Measurements from ENCODE around the gene RETREG1.
A peak's percentile ranks its signal among the peaks of the same experiment; 100 is the strongest.
"Not testable (repeated sequence)": the region's sequence is repeated elsewhere in the genome, so short reads cannot be mapped to it uniquely, and the experiment has no call there.

RETREG1 gene

DNA sequence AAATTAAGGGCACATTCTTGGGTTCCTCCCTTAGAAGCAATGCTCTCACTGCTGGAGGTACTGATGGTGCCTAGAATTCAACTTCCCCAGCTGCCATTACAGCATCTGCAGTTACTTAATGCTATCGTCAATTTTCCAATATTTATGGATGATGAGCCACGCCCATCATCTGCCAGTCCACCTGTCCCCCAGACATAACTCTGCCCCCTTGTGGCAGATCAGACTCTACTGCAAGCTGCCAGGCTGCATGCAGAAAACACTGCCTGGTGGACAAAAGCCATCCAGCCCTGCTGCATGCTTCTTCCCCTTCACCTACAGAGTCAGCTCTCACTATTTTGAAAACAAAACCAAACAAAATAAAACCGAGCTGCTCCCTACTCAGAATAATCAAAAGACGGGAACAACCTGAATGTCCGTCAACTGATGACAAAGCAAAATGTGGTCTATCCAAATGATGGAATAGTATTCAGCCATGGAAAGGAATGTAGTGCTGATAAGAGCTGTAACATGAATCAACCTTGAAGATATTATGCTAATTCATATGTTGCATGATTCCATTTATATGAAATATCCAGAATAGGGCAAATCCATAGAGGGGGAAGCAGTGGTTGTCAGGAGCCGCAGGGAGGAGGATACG is 66.4 kb downstream of the RETREG1 start:
- peak overlapping the region; percentile 66; the same call in 1 of the 2 replicates for H3K4me3 ChIP-seq
- no peak overlapping the region for H3K27ac ChIP-seq
- no peak for DNase-seq (ENCODE audit: low read depth, low spot score)
- no peak overlapping the region for H3K9ac ChIP-seq (ENCODE audit: insufficient read length)
- no peaks in the 10 kb centered on the region for H3K36me3 ChIP-seq (ENCODE audit: insufficient read depth, low read length)
- TF ChIP-seq FOXP2 (optimal IDR thresholded peaks at IDR 0.05; ENCODE audit: control extremely low read depth, extremely low read length, insufficient read depth) (no peak), POLR2AphosphoS5 (IDR thresholded peaks at IDR 0.05; ENCODE audit: borderline replicate concordance, low read depth, low read length) (no peak)
- no peaks in the 10 kb centered on the region for H3K9me3 ChIP-seq (ENCODE audit: low read depth, low read length)

DNA sequence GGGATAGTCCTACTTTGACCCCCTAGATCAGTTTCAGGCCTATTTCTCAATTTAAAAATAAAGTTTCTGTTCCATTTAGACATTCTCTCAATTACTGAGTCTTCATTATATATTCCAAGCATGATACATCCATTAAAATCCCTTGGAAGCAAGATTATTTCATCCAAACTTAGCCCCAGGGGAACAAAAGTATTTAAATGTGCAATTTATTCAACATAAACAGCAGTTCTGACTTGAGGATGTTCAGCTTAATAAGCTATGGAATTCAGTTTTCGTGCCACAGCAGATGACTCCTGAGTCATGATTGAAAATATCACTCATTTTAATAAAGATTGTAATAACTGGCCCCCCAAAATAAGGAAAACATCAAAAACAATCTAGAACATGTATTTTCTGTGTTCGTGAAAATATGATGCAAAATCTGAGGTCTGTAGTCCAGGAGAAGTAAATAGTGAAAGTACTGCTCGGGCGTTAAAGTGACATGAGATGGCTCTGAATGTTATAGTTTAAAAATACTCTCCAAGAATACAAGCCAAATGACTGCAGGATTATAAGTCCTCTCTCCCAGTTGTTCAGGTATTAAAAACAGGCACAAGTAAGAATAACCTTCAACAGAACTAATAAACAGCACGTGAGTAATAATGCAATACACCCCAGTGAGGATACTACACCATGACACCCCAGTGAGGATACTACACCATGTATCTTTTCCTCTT is 67.1 kb downstream of the RETREG1 start:
- H3K27ac ChIP-seq: peak overlapping the region; percentile 87
- peak; percentile 74 for DNase-seq (ENCODE audit: low read depth, low spot score)
- peak overlapping the region; percentile 41 for H3K9ac ChIP-seq (ENCODE audit: insufficient read length)
- H3K36me3 ChIP-seq (ENCODE audit: insufficient read depth, low read length): no peaks in the 10 kb centered on the region
- peak overlapping the region; percentile 66 for H3K4me3 ChIP-seq
- TF ChIP-seq FOXP2 (optimal IDR thresholded peaks at IDR 0.05; ENCODE audit: control extremely low read depth, extremely low read length, insufficient read depth) (no peak), POLR2AphosphoS5 (IDR thresholded peaks at IDR 0.05; ENCODE audit: borderline replicate concordance, low read depth, low read length) (no peak), EZH2 (IDR thresholded peaks at IDR 0.05) (no peak)
- H3K9me3 ChIP-seq (ENCODE audit: low read depth, low read length): no peaks in the 10 kb centered on the region

DNA sequence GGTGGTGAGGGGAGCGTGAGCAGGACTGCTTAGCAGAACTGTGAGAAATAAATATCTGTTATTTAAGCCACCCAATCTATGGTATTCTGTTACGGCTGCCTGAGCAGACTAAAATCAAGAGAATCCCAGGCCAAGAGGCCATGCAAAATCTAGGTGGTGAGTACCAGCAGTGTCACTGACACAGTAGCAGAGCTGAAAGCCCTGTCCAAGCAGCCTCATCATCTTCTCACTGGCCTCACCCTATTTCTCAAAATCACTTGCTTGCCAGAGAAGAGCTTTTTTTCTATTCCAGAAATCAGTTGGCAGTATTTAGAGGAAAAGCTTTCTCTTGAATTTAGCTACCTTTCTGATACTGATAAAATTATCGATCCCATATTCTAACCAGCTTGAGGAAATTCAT is 68.0 kb downstream of the RETREG1 start:
- no peaks in the 10 kb centered on the region for H3K9me3 ChIP-seq (ENCODE audit: low read depth, low read length)
- H3K4me3 ChIP-seq: no peak overlapping the region
- TF ChIP-seq FOXP2 (optimal IDR thresholded peaks at IDR 0.05; ENCODE audit: control extremely low read depth, extremely low read length, insufficient read depth) (no peak), EZH2 (IDR thresholded peaks at IDR 0.05) (no peak), POLR2AphosphoS5 (IDR thresholded peaks at IDR 0.05; ENCODE audit: borderline replicate concordance, low read depth, low read length) (no peak)
- H3K9ac ChIP-seq (ENCODE audit: insufficient read length): no peak overlapping the region
- no peaks in the 10 kb centered on the region for H3K36me3 ChIP-seq (ENCODE audit: insufficient read depth, low read length)
- peak overlapping the region; percentile 87; the same call in 1 of the 2 replicates for H3K27ac ChIP-seq
- no peak for DNase-seq (ENCODE audit: low read depth, low spot score)

DNA sequence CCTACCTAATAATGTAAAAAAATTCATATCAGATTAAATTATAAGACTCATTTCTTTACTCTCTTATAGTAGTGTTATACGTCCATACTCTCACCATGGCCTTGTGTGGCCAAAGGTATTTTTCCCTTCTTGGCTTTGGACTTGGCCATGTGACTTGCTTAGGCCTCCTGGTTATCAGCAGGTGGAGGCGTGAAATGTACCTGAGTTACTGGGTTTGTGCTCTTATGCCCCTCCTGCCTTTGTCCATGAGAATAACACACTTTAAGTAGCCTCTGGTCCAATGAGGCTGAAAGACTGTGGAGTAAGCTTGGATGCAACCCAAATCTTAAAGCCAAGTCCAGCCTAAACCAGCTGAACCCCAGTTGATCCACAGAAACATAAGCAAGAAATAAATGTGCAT is 68.7 kb downstream of the RETREG1 start:
- Histone ChIP-seq H3K27ac (no peak overlapping the region), H3K9me3 (ENCODE audit: low read depth, low read length) (no peaks in the 10 kb centered on the region), H3K9ac (ENCODE audit: insufficient read length) (no peak overlapping the region), H3K4me3 (no peak overlapping the region), H3K36me3 (ENCODE audit: insufficient read depth, low read length) (no peaks in the 10 kb centered on the region)
- no peak for DNase-seq (ENCODE audit: low read depth, low spot score)
- TF ChIP-seq EZH2 (IDR thresholded peaks at IDR 0.05) (no peak), FOXP2 (optimal IDR thresholded peaks at IDR 0.05; ENCODE audit: control extremely low read depth, extremely low read length, insufficient read depth) (no peak), POLR2AphosphoS5 (IDR thresholded peaks at IDR 0.05; ENCODE audit: borderline replicate concordance, low read depth, low read length) (no peak)

DNA sequence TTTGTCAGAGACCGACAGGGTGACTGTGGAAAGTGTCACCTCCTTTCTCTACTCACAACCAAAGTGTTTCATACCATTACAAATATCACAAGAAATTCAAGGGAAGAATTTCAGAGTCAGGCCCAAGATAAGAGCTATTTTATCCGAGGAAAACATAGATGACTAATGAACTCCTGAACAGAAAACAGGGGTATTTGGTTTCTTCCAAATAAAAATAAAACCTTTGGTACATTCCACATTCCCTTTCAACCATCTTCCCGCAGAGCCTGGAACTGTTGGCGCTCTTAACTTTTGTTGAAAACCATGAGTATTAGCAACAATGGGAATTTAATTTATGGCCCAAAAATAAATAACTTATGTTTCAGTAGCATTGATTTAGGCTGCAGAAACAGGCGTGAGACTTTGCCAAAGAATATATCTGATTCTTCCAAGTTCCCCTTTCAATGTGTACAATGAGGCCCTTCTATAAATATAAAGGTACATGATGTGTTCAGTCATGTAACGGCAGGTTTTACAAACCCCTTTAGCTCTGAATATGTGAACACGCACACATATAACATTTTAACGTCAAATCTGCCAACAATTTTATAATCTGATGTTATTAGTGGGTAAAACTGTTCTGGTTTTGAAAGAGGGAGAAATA is 69.5 kb downstream of the RETREG1 start:
- Histone ChIP-seq H3K9me3 (ENCODE audit: low read depth, low read length) (no peaks in the 10 kb centered on the region), H3K36me3 (ENCODE audit: insufficient read depth, low read length) (no peaks in the 10 kb centered on the region), H3K27ac (no peak overlapping the region), H3K9ac (ENCODE audit: insufficient read length) (no peak overlapping the region), H3K4me3 (no peak overlapping the region)
- DNase-seq (ENCODE audit: low read depth, low spot score): no peak
- TF ChIP-seq EZH2 (IDR thresholded peaks at IDR 0.05): no peak
- TF ChIP-seq FOXP2 (optimal IDR thresholded peaks at IDR 0.05; ENCODE audit: control extremely low read depth, extremely low read length, insufficient read depth): no peak
- TF ChIP-seq POLR2AphosphoS5 (IDR thresholded peaks at IDR 0.05; ENCODE audit: borderline replicate concordance, low read depth, low read length): no peak

DNA sequence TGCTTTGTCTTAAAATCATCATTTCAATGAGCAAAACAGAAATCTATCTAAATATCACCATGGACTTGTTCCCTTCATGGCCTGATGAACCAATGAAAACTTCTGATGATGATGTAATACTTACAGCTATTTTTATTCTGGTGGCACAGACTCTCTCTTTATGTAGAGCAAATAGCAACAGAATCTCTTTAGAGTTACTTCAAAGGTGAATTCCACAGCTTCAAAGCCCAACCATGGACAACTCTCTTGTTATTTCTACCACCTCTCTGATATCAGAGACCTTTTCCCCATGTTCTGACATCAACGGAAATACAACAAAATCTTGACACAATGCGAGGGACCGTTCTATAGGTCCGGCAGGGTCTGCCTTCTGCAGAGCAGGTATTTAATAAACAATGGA is 70.1 kb downstream of the RETREG1 start:
- DNase-seq (ENCODE audit: low read depth, low spot score): no peak
- no peak for TF ChIP-seq POLR2AphosphoS5 (IDR thresholded peaks at IDR 0.05; ENCODE audit: borderline replicate concordance, low read depth, low read length)
- TF ChIP-seq EZH2 (IDR thresholded peaks at IDR 0.05): no peak
- TF ChIP-seq FOXP2 (optimal IDR thresholded peaks at IDR 0.05; ENCODE audit: control extremely low read depth, extremely low read length, insufficient read depth): no peak
- no peak overlapping the region for H3K9ac ChIP-seq (ENCODE audit: insufficient read length)
- H3K9me3 ChIP-seq (ENCODE audit: low read depth, low read length): no peaks in the 10 kb centered on the region
- no peak overlapping the region for H3K4me3 ChIP-seq
- no peak overlapping the region for H3K27ac ChIP-seq
- no peaks in the 10 kb centered on the region for H3K36me3 ChIP-seq (ENCODE audit: insufficient read depth, low read length)

DNA sequence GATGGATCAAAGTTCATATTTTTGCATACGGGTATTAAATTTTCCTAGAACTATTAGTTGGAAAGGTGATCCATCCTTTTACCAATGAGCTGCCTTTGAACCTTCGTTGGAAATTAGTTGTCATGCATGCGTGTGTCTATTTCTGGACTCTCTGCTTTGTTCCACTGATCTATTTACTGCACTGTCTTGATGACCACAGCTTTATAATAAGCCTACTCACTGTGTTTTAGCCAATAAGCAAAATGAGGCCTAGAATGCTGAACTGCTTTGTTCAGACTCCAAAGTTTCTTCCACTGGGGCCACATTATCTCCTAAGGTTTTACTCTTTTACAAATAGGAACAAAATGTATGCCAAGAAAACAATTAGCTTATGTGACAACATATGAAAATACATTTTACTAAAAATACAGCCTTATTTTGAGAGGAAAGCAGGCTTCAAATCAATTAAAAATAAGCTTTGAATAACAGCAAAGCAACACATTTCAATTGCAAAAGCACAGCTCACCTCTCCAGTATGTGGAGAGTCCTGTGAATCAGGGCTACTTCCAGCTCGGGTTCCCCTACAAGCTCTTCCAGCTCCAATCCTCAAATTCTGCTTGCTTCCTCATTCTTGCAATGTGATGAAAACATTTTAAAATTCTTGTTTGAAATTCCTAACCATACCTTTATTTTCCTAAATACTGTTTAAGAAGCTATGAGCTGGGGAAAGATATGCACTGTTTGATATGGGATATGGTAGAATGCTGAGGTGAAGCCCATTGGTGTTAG is 72.0 kb downstream of the RETREG1 start:
- no peak overlapping the region for H3K9ac ChIP-seq (ENCODE audit: insufficient read length)
- H3K9me3 ChIP-seq (ENCODE audit: low read depth, low read length): no peaks in the 10 kb centered on the region
- no peak for DNase-seq (ENCODE audit: low read depth, low spot score)
- H3K36me3 ChIP-seq (ENCODE audit: insufficient read depth, low read length): no peaks in the 10 kb centered on the region
- TF ChIP-seq EZH2 (IDR thresholded peaks at IDR 0.05): no peak
- TF ChIP-seq FOXP2 (optimal IDR thresholded peaks at IDR 0.05; ENCODE audit: control extremely low read depth, extremely low read length, insufficient read depth): no peak
- TF ChIP-seq POLR2AphosphoS5 (IDR thresholded peaks at IDR 0.05; ENCODE audit: borderline replicate concordance, low read depth, low read length): no peak
- no peak overlapping the region for H3K27ac ChIP-seq
- H3K4me3 ChIP-seq: no peak overlapping the region

DNA sequence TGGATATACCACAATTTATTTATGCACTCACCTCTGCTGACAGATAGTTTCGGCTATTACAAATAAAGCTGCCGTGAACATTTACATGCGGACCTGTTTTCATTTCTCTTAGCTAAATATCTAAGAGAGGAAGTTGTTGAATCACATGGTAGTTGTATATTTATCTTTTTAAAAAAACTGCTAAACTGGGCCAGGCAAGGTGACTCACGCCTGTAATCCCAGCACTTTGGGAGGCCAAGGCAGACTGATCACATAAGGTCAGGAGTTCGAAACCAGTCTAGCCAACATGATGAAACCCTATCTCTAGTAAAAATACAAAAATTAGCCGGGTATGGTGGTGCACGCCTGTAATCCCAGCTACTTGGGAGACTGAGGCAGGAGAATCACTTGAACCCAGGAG is 73.6 kb downstream of the RETREG1 start:
- not testable (repeated sequence) for H3K36me3 ChIP-seq (ENCODE audit: insufficient read depth, low read length); H3K9ac ChIP-seq (ENCODE audit: insufficient read length); DNase-seq (ENCODE audit: low read depth, low spot score); H3K27ac ChIP-seq; H3K9me3 ChIP-seq (ENCODE audit: low read depth, low read length); H3K4me3 ChIP-seq
